HepG2 (cell line): ENCODE data around the gene TRAPPC12. TPM values are rescaled to one million over a fixed set of nuclear protein-coding genes. Genes with fewer than 3 reads are reported as not detected.

Source experiments
- ATAC-seq: fragments of 200-7000 bp; cut with Tn5 transposase; 3 replicates; pipeline ENCODE4 v1.9.1; 2020; ENCODE audit warnings: mild to moderate bottlenecking, moderate library complexity
- BruUV-seq: library from RNA; stranded (reverse); fragments of 400-500 nt; replicated peaks from 2 replicates; lab custom pipeline; 2021; lab: Mats Ljungman, UMichigan
- CTCF ChIA-PET: fragments of 300-600 bp; formaldehyde crosslinking; extraction: SDS; loops from one replicate; lab custom pipeline; 2021; ENCODE audit warnings: low total read pairs, inconsistent platforms, low intra/inter-chr PET ratio; lab: Yijun Ruan, JAX
- POLR2A ChIA-PET: fragments of 350-600 bp; sonication (Branson Sonifier 250); formaldehyde crosslinking; loops from one replicate; lab custom pipeline; 2020; ENCODE audit warnings: antibody characterized with exemption, inconsistent platforms; lab: Yijun Ruan, JAX
- DNase-seq: peaks from one replicate; pipeline ENCODE4 v3.0.0-alpha.2; 2015; ENCODE audit warnings: low spot score
- FAIRE-seq: peaks from 3 replicates; lab custom pipeline; 2011; peaks lifted over from hg19 to GRCh38; lab: Jason Lieb, UNC
- H2AFZ ChIP-seq: one replicate; pipeline ENCODE4 v1.6.1; 2011; ENCODE audit warnings: low read length, inconsistent platforms
- H3K27ac ChIP-seq: fragments of 300-600 bp; 3 replicates; pipeline ENCODE4 v1.8.0; 2011; ENCODE audit warnings: mixed run types, mild to moderate bottlenecking, mixed read lengths, low read length, inconsistent platforms; ENCODE audit not compliant: insufficient read depth; ENCODE audit errors: extremely low read length
- H3K27me3 ChIP-seq, 2 experiments: fragments of 200-600 bp in 1 of 2; 2 replicates in 1 of 2; 3 replicates in 1 of 2; pipeline versions ENCODE4 v1.6.0 to v1.8.0; 2011; ENCODE audit warnings: low read length in 2 of 2, mild to moderate bottlenecking in 2 of 2, moderate library complexity in 2 of 2, inconsistent platforms in 1 of 2; ENCODE audit not compliant: insufficient read depth in 2 of 2, control insufficient read depth in 1 of 2
- H3K36me3 ChIP-seq, 2 experiments: fragments of 200-600 bp in 1 of 2; replicated peaks in 1 of 2; 2 replicates in 1 of 2; 3 replicates in 1 of 2; pipeline versions ENCODE4 v1.5.1 to v1.8.0; 2011; ENCODE audit warnings: low read length in 2 of 2, inconsistent platforms in 1 of 2; ENCODE audit not compliant: insufficient read depth in 2 of 2, control insufficient read depth in 1 of 2
- H3K4me1 ChIP-seq: 2 replicates; pipeline ENCODE4 v1.5.1; 2012; ENCODE audit warnings: low read length, inconsistent platforms; ENCODE audit not compliant: insufficient read depth
- H3K4me2 ChIP-seq: 2 replicates; pipeline ENCODE4 v1.6.0; 2011; ENCODE audit warnings: low read depth, low read length, inconsistent platforms
- H3K4me3 ChIP-seq, 3 experiments: fragments of 200-600 bp in 1 of 3; sonication (generic), shearing (Covaris generic) in 1 of 3; replicated peaks in 1 of 3; 2 replicates each; pipeline ENCODE4 v1.5.1; 2011 to 2016; ENCODE audit warnings: low read length in 3 of 3, inconsistent platforms in 2 of 3, low read depth in 2 of 3, mild to moderate bottlenecking in 2 of 3, control low read depth in 1 of 3, mixed read lengths in 1 of 3; ENCODE audit not compliant: insufficient read depth in 1 of 3
- H3K79me2 ChIP-seq: one replicate; pipeline ENCODE4 v1.6.1; 2011; ENCODE audit warnings: low read length, inconsistent platforms; ENCODE audit not compliant: insufficient read depth
- H3K9ac ChIP-seq: 2 replicates; pipeline ENCODE4 v1.6.0; 2011; ENCODE audit warnings: mild to moderate bottlenecking, low read depth, low read length, inconsistent platforms; ENCODE audit not compliant: insufficient read depth
- H3K9me3 ChIP-seq: 2 replicates; pipeline ENCODE4 v1.5.1; 2012; ENCODE audit warnings: mild to moderate bottlenecking, low read length
- H4K20me1 ChIP-seq: 2 replicates; pipeline ENCODE4 v1.6.0; 2011; ENCODE audit warnings: inconsistent platforms, mild to moderate bottlenecking, low read length, moderate library complexity; ENCODE audit not compliant: insufficient read depth
- ASH2L ChIP-seq: fragments of 300-600, 200-600 bp; sonication (generic); IDR thresholded peaks from 2 replicates; pipeline ENCODE4 v1.7.0; 2017; ENCODE audit warnings: low read depth, mild to moderate bottlenecking, moderate library complexity, mixed read lengths, low read length; ENCODE audit not compliant: insufficient read length
- CHCHD3 ChIP-seq: sonication (generic); formaldehyde crosslinking; IDR thresholded peaks from 2 replicates; pipeline ENCODE4 v1.8.0; 2022; ENCODE audit warnings: mild to moderate bottlenecking, missing genetic modification reagents, moderate library complexity
- CREBL2 ChIP-seq: sonication (generic); formaldehyde crosslinking; IDR thresholded peaks from 2 replicates; pipeline ENCODE4 v1.8.1; 2023; ENCODE audit warnings: missing genetic modification reagents, mild to moderate bottlenecking, borderline replicate concordance
- HES4 ChIP-seq: sonication (generic); formaldehyde crosslinking; IDR thresholded peaks from 2 replicates; pipeline ENCODE4 v1.9.0; 2021; ENCODE audit warnings: mild to moderate bottlenecking, missing genetic modification reagents, borderline replicate concordance
- NKX3-1 ChIP-seq: sonication (generic); formaldehyde crosslinking; IDR thresholded peaks from 2 replicates; pipeline ENCODE4 v1.5.0; 2020; ENCODE audit warnings: missing genetic modification reagents
- ZNF780A ChIP-seq: sonication (generic); formaldehyde crosslinking; IDR thresholded peaks from 2 replicates; pipeline ENCODE4 v1.8.0; 2022; ENCODE audit warnings: mild to moderate bottlenecking, missing genetic modification reagents, moderate library complexity
- WGBS: methylation state at CpG from one replicate; pipeline ENCODE4 v1.1.6; 2017; ENCODE audit warnings: low lambda C conversion rate; 5-methylcytosine and 5-hydroxymethylcytosine counted together
- in situ Hi-C: cut with HindIII; loops from 2 replicates; pipeline ENCODE4 v1.10.0; 2017; ENCODE audit warnings: low pct_unique_long_range_greater_than_20kb; ENCODE audit not compliant: extremely low pct_ligation_motif_present
- intact Hi-C: fragments of 100-400 bp; cut with micrococcal nuclease; formaldehyde crosslinking; loops from one replicate; pipeline ENCODE4 v1.10.0; 2022; ENCODE audit not compliant: unreplicated experiment
- polyA plus RNA-seq, 8 experiments: library from polyadenylated mRNA; depleted of rRNA in 3 of 8; stranded (reverse) in 7 of 8; unstranded in 1 of 8; fragments of >200 nt; fragmentation: Illumina TruSeq in 4 of 8; extraction: Trizol in 4 of 8; gene quantifications; 2 replicates each; pipeline versions ENCODE4 v1.2.1 to v1.2.3, GENCODE V29; 2011 to 2016; ENCODE audit warnings: low read depth in 4 of 8, missing spikeins in 1 of 8, mixed read lengths in 1 of 8; ENCODE audit not compliant: insufficient read depth in 1 of 8
- total RNA-seq, 5 experiments: library from RNA; depleted of rRNA; stranded (reverse); fragments of >200 nt; fragmentation: Illumina TruSeq; extraction: Trizol; gene quantifications; 2 replicates each; pipeline ENCODE4 v1.2.3, GENCODE V29; 2016; ENCODE audit warnings: low read depth in 1 of 5

Gene TRAPPC12
- total and polyA plus RNA-seq, 2 of the 13 experiments (the other 11 are each of a cell fraction or from before 2014, with no cell fraction given): 46.4 to 97.7 TPM

- TF ChIP-seq NKX3-1 (CRISPR knock-in tag): no peak
- no peak for TF ChIP-seq ZNF780A (CRISPR knock-in tag)
- TF ChIP-seq CHCHD3: no peak
Measured at GRCh38 chr2:3413697-3414096, 34.2 kb downstream of the TRAPPC12 start (continued).

GRCh38 chr2:3414133-3414860 is 34.8 kb downstream of the TRAPPC12 start:
- no peak overlapping the region for H3K4me2 ChIP-seq
- intact Hi-C loops: no loop called here
- H3K9ac ChIP-seq: no peak overlapping the region
- ChIA-PET POLR2A (no interaction called here), CTCF (no interaction called here)
- no peaks in the 10 kb centered on the region for H3K9me3 ChIP-seq
- DNase-seq (no peak), FAIRE-seq (no peak), ATAC-seq (no peak)
- H3K27me3 ChIP-seq: no peaks in the 10 kb centered on the region
- H3K36me3 ChIP-seq: peaks cover 23 to 48% of the 10 kb centered on the region in 2 experiments
- TF ChIP-seq CREBL2 (CRISPR knock-in tag): no peak
- 0 out of 2 replicates have a peak, but pooled peaks have one; percentile 10 for TF ChIP-seq HES4
- TF ChIP-seq ASH2L: no peak
- 97% methylated on average over 25 of the region's 25 CpGs for WGBS
- no TSS peak for BruUV-seq
- H3K27ac ChIP-seq: no peak overlapping the region
- H2AFZ ChIP-seq: no peak overlapping the region
- in situ Hi-C loops: no loop called here
- H3K4me3 ChIP-seq: no peak overlapping the region
- H4K20me1 ChIP-seq: no peaks in the 10 kb centered on the region
- no peaks in the 10 kb centered on the region for H3K79me2 ChIP-seq
- no peaks in the 10 kb centered on the region for H3K4me1 ChIP-seq
